ENCODE measurements around the gene UTP14A. TPM values are rescaled to one million over a fixed set of nuclear protein-coding genes. Genes with fewer than 3 reads are reported as not detected.

UTP14A gene
- total and polyA plus RNA-seq, 10 donors = 11.2 to 17.3 (median 13.5) TPM

DNA sequence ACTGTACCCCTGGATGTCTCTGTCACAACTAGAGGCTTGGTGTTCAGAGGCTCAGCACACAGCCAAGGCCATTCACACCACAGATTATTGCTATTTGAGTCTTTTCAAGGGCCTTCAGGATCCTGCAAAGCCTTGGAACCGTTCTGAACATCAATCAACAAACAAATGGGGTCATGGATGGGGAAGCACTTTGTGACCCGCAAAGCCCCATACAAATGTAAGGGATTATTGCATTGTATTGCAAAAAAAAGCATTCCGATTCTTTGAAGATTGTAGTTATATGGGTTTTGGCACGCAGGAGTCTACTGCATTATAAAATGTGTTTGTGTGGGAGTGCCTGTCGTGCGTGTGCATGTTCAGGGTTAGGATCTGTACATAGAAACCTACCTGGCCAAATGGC lies 59.2 kb downstream of the UTP14A start:
- Histone ChIP-seq H3K9me3 (peaks cover 0 to 6% (median 0%) of the 10 kb centered on the region in 8 donors), H3K4me1 (peaks cover 0 to 16% (median 4%) of the 10 kb centered on the region in 6 donors), H3K4me3 (no peak overlapping the region), H3K27me3 (replicated peaks in 1 of 7) (no peaks in the 10 kb centered on the region), H3K27ac (no peak overlapping the region), H3K36me3 (no peaks in the 10 kb centered on the region)
- DNase-seq = no peak
- intact Hi-C loops (cut with DNase I; ENCODE audit: low total_unique reads) = no loop called here
- TF ChIP-seq, protein P1, sequence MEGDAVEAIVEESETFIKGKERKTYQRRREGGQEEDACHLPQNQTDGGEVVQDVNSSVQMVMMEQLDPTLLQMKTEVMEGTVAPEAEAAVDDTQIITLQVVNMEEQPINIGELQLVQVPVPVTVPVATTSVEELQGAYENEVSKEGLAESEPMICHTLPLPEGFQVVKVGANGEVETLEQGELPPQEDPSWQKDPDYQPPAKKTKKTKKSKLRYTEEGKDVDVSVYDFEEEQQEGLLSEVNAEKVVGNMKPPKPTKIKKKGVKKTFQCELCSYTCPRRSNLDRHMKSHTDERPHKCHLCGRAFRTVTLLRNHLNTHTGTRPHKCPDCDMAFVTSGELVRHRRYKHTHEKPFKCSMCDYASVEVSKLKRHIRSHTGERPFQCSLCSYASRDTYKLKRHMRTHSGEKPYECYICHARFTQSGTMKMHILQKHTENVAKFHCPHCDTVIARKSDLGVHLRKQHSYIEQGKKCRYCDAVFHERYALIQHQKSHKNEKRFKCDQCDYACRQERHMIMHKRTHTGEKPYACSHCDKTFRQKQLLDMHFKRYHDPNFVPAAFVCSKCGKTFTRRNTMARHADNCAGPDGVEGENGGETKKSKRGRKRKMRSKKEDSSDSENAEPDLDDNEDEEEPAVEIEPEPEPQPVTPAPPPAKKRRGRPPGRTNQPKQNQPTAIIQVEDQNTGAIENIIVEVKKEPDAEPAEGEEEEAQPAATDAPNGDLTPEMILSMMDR (IDR thresholded peaks at IDR 0.05 in 8 of 11, conservative IDR thresholded peaks at IDR 0.05 in 3 of 11) = no peak
- TF ChIP-seq POLR2A (IDR thresholded peaks at IDR 0.05) = no peak
- TF ChIP-seq POLR2AphosphoS5 (IDR thresholded peaks at IDR 0.05) = no peak
- WGBS, 5 donors = 80 to 100% (median 91%) methylated on average over 4 to 6 of the region's 6 CpGs

- Histone ChIP-seq H3K4me3 (no peak overlapping the region), H3K4me1 (no peaks in the 10 kb centered on the region), H3K27ac (no peak overlapping the region), H3K9me3 (peaks cover 0 to 6% (median 0%) of the 10 kb centered on the region in 8 donors), H3K27me3 (replicated peaks in 1 of 7) (no peaks in the 10 kb centered on the region), H3K36me3 (no peaks in the 10 kb centered on the region)
- TF ChIP-seq POLR2A (IDR thresholded peaks at IDR 0.05) = no peak
- TF ChIP-seq POLR2AphosphoS5 (IDR thresholded peaks at IDR 0.05) = no peak
- TF ChIP-seq, protein P1 (IDR thresholded peaks at IDR 0.05 in 8 of 11, conservative IDR thresholded peaks at IDR 0.05 in 3 of 11) = no peak
- 73 to 100% (median 89%) methylated on average over 3 of the region's 3 CpGs for WGBS, 5 donors
- intact Hi-C loops (cut with DNase I; ENCODE audit: low total_unique reads) = no loop called here
- no peak for DNase-seq
Observed at GRCh38 chrX:129968968-129969367, 63.0 kb downstream of the UTP14A start.

- Histone ChIP-seq H3K9me3 (no peaks in the 10 kb centered on the region), H3K27ac (no peak overlapping the region), H3K4me3 (no peak overlapping the region), H3K4me1 (peaks cover 0 to 16% (median 2%) of the 10 kb centered on the region in 6 donors), H3K36me3 (no peaks in the 10 kb centered on the region), H3K27me3 (replicated peaks in 1 of 7) (no peaks in the 10 kb centered on the region)
- 56 to 68% (median 61%) methylated on average over 3 to 5 of the region's 5 CpGs for WGBS, 5 donors
- no peak for DNase-seq
- TF ChIP-seq POLR2AphosphoS5 (IDR thresholded peaks at IDR 0.05) (no peak), POLR2A (IDR thresholded peaks at IDR 0.05) (no peak)
- TF ChIP-seq, protein P1 (IDR thresholded peaks at IDR 0.05 in 8 of 11, conservative IDR thresholded peaks at IDR 0.05 in 3 of 11) = no peak
- intact Hi-C loops (cut with DNase I; ENCODE audit: low total_unique reads) = no loop called here
Observed at GRCh38 chrX:129976441-129976840, 70.5 kb downstream of the UTP14A start.

Other genes starting within 250 kb of the UTP14A start
- gene XPNPEP2, start 167.2 kb upstream of the UTP14A start, total RNA-seq = under 1 TPM; 0.09 to 0.74 (median 0.20) TPM
- under 1 TPM; 0.13 to 0.46 (median 0.22) TPM for gene XPNPEP2, start 167.2 kb upstream of the UTP14A start, polyA plus RNA-seq
- gene SASH3, start 126.2 kb upstream of the UTP14A start, total RNA-seq = 100 to 1,000 TPM; 126 to 204 (median 147) TPM
- gene SASH3, start 126.2 kb upstream of the UTP14A start, polyA plus RNA-seq = 100 to 1,000 TPM; 111 to 142 (median 138) TPM
- gene ZDHHC9, start 62.3 kb upstream of the UTP14A start, total RNA-seq = 1 to 10 TPM; 4.9 to 9.2 (median 5.9) TPM
- 1 to 10 TPM; 1.2 to 1.9 (median 1.9) TPM for gene ZDHHC9, start 62.3 kb upstream of the UTP14A start, polyA plus RNA-seq
- 10 to 100 TPM in 5 of 7 donors, 1 to 10 TPM in 2; 6.5 to 18.1 (median 16.6) TPM for gene BCORL1, start 76.5 kb downstream of the UTP14A start, total RNA-seq
- 1 to 10 TPM in 1 of 3 donors, under 1 TPM in 2; 0.85 to 3.5 (median 0.86) TPM for gene BCORL1, start 76.5 kb downstream of the UTP14A start, polyA plus RNA-seq
- 10 to 100 TPM; 28.7 to 35.3 (median 32.5) TPM for gene ELF4, start 204.3 kb downstream of the UTP14A start, total RNA-seq
- 10 to 100 TPM in 1 of 3 donors, 1 to 10 TPM in 2; 6.4 to 10.3 (median 7.0) TPM for gene ELF4, start 204.3 kb downstream of the UTP14A start, polyA plus RNA-seq